GM13976 (cell line): ENCODE data around the gene PAPSS2.
"Not testable (repeated sequence)": the region's sequence is repeated elsewhere in the genome, so short reads cannot be mapped to it uniquely, and the experiment has no call there.

Experiments used
- DNase-seq: peaks from one replicate; pipeline ENCODE4 v3.0.0; 2012; ENCODE audit warnings: low spot score
- CTCF ChIP-seq: IDR thresholded peaks from 2 replicates; pipeline ENCODE4 v1.5.1; 2012; ENCODE audit warnings: borderline replicate concordance, mild to moderate bottlenecking; ENCODE audit not compliant: insufficient read depth; ENCODE audit errors: extremely low read depth, missing control alignments, control extremely low read depth
- in situ Hi-C: fragments of 300-500 bp; cut with MboI; formaldehyde crosslinking; loops from one replicate; pipeline ENCODE4 v1.12.0; 2022; ENCODE audit warnings: low sequenced_read_pairs, mixed read lengths, inconsistent platforms; ENCODE audit not compliant: unreplicated experiment

PAPSS2 gene

GRCh38 chr10:87659571-87660483, at the start of gene PAPSS2:
PAPSS2 (plus strand) TSS chr10:87659878; CDS start chr10:87659982, 104 bp downstream.
- in situ Hi-C loops = loop anchor here (10.0 kb wide), 1 partner anchor 75 kb away; no protein-coding TSS in a partner anchor
- TF ChIP-seq CTCF = peak; percentile 9
- peak; percentile 65 for DNase-seq

DNA sequence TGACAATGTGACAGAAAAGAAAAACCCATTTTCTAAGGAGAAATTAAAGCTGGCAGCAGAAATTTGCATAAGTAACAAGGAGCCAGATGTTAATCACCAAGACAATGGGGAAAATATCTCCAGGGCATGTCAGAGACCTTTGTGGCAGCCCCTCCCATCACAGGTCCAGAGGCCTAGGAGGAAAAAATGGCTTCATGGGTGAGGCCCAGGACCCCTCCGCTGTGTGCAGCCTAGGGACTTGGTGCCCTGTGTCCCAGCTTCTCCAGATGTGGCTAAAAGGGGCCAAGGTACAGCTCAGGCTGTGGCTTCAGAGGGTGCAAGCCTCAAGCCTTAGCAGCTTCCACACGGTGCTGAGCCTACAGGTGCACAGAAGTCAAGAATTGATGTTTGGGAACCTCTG, 48.3 kb upstream of the PAPSS2 start:
- in situ Hi-C loops = not testable (repeated sequence)

GRCh38 chr10:87612115-87612514, 47.6 kb upstream of the PAPSS2 start:
- in situ Hi-C loops = no loop called here
- DNase-seq = no peak

More for the DNA sequence above, 48.3 kb upstream of the PAPSS2 start:
- not testable (repeated sequence) for DNase-seq

DNA sequence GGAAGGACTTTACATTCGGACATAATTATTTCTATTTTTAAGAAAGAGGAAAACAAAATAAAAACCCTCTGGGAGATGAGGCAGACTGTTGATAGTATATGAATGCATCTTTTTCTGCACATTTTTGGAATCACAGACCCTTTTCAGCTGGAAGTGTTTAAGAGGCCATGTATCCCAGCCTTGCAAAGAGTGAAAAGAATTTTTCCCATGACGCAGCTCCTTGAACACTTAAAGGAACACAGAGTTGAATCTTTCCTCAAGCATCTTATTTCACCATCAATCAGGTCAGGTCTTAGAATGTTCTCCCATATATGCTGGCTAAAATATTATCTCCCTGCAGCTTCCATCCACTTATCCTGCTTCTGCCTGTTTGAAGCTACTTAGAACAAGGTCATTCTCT, 45.9 kb upstream of the PAPSS2 start:
- no peak for TF ChIP-seq CTCF
- no peak for DNase-seq
- in situ Hi-C loops = no loop called here

More at GRCh38 chr10:87612115-87612514, 47.6 kb upstream of the PAPSS2 start:
- TF ChIP-seq CTCF = no peak

DNA sequence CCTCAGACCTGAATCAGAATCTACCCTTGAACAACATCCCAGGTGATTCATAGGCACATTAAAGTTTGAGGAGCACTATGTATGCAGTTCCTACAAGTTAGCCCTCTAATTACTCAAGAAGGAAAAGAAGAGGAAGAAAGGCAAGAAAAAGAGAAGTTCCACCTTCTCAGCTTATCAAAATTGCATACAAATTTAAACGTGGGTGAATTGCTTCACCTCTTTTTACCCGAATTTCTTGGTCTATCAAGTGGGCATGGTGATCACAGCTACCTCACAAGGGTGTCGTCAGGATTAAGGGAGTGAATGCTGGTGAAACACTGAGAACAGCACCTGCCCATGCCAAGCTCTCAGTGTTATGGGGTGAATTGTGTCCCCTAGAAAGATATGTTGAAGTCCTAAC, 43.8 kb upstream of the PAPSS2 start:
- DNase-seq = no peak
- in situ Hi-C loops = no loop called here
- no peak for TF ChIP-seq CTCF

DNA sequence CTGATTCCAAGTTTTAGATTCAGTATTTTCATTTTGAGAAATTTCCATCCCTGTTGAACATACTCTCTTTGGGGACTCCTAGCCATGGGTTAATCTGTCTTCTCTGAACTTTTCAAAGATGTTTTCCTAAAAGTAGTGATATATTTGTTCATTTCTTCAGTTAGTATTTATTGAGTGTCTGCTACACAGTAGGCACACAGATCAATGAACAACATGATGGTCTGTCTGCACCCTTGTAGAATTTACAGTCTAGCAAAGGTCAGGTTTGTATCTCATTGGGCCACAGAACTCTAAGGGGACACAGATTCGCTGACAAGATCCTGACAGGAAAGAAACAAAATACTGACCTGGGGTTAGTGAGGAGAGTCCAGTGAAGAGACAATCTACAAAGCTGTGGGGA, 42.2 kb upstream of the PAPSS2 start:
- in situ Hi-C loops = no loop called here
- TF ChIP-seq CTCF = no peak
- DNase-seq = no peak
